Loucy (cell line): ENCODE measurements around the gene TENM4.

ENCODE experiments used
- H2AFZ ChIP-seq: fragments of 200-600 bp; sonication (generic); 2 replicates; pipeline ENCODE4 v1.6.0; 2016; ENCODE audit warnings: antibody characterized with exemption, mild to moderate bottlenecking, low read length, moderate library complexity
- H3F3A ChIP-seq: fragments of 200-600 bp; 2 replicates; pipeline ENCODE4 v1.6.0; 2016; ENCODE audit warnings: antibody characterized with exemption, low read depth, mild to moderate bottlenecking
- H3K27me3 ChIP-seq: fragments of 200-600 bp; sonication (generic); 2 replicates; pipeline ENCODE4 v1.6.1; 2014; ENCODE audit warnings: low read length, mild to moderate bottlenecking; ENCODE audit not compliant: insufficient read depth, poor library complexity, severe bottlenecking
- H3K36me3 ChIP-seq: fragments of 200-600 bp; sonication (generic); 2 replicates; pipeline ENCODE4 v1.6.1; 2016; ENCODE audit warnings: low read length; ENCODE audit not compliant: insufficient read depth
- H3K4me1 ChIP-seq: fragments of 200-600 bp; sonication (generic); 2 replicates; pipeline ENCODE4 v1.5.1; 2014; ENCODE audit warnings: low read length, mild to moderate bottlenecking; ENCODE audit not compliant: insufficient read depth, poor library complexity, severe bottlenecking
- H3K4me2 ChIP-seq: fragments of 200-600 bp; sonication (generic); 2 replicates; pipeline ENCODE4 v1.6.0; 2014; ENCODE audit warnings: antibody characterized with exemption, low read length, low read depth, mild to moderate bottlenecking; ENCODE audit not compliant: poor library complexity, severe bottlenecking
- H3K4me3 ChIP-seq: fragments of 200-600 bp; sonication (generic); 2 replicates; pipeline ENCODE4 v1.5.1; 2014; ENCODE audit warnings: low read length, mild to moderate bottlenecking, mixed read lengths; ENCODE audit not compliant: poor library complexity, severe bottlenecking
- H3K79me2 ChIP-seq: fragments of 200-600 bp; sonication (generic); 2 replicates; pipeline ENCODE4 v1.6.1; 2014; ENCODE audit warnings: low read length; ENCODE audit not compliant: insufficient read depth
- H3K9ac ChIP-seq: fragments of 200-600 bp; sonication (generic); 2 replicates; pipeline ENCODE4 v1.6.0; 2014; ENCODE audit warnings: mild to moderate bottlenecking, low read depth, low read length, moderate library complexity; ENCODE audit not compliant: poor library complexity, severe bottlenecking
- H3K9me2 ChIP-seq: fragments of 200-600 bp; sonication (generic); replicated peaks from 2 replicates; pipeline ENCODE4 v1.6.1; 2016; ENCODE audit warnings: low read depth, low read length, mixed read lengths
- H3K9me3 ChIP-seq: fragments of 200-600 bp; sonication (generic); 2 replicates; pipeline ENCODE4 v1.6.1; 2014; ENCODE audit warnings: mild to moderate bottlenecking, antibody characterized with exemption, low read length, low read depth; ENCODE audit not compliant: insufficient read depth
- H4K20me1 ChIP-seq: fragments of 200-600 bp; sonication (generic); 2 replicates; pipeline ENCODE4 v1.6.0; 2014; ENCODE audit warnings: antibody characterized with exemption, low read length, mild to moderate bottlenecking; ENCODE audit not compliant: insufficient read depth, poor library complexity, severe bottlenecking
- EZH2phosphoT487 ChIP-seq: fragments of 200-600 bp; IDR thresholded peaks from 2 replicates; pipeline ENCODE4 v1.6.1; 2018; ENCODE audit warnings: antibody characterized with exemption, mild to moderate bottlenecking, moderate library complexity, borderline replicate concordance
- TF ChIP-seq, protein P1 (sequence below): fragments of 200-600 bp; sonication (generic); conservative IDR thresholded peaks from 2 replicates; pipeline ENCODE4 v1.5.1; 2014; ENCODE audit warnings: mild to moderate bottlenecking, antibody characterized with exemption, low read length

The TENM4 gene

DNA sequence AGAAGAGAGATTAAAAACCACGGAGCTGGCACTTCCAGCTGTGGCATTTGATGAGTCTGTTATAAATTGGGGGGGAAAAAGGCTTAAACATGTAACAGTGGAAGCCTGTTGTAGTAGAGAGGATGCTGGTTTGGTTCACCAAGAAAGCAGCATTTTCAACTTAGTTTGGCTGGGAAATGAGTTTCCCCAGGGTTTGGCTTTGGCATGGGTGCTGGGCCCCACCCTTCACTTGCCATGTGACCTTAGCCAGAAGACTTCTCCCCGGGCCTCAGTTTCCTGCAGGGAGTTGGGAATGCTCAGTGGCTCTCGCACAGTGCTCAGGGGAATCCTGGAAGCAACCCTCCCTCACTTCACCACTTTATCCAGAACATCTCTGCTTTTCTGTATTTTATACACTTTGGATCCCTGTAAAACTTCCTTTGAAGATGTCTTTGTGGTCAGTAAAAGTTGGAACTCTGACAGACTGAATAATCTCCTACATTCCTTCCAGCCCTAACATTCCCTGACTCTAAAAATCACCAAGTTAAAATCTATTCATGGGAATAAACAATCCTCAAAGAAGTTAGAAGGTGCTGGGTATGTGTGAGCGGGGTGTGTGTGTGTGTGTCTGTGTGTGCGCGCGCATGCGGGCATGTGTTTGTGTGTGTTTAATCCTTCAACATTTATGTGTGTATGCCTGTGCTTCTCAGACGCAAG lies 166.0 kb downstream of the TENM4 start:
- Histone ChIP-seq H3K4me3 (no peak overlapping the region), H3K36me3 (no peaks in the 10 kb centered on the region), H3K9ac (no peak overlapping the region), H3K79me2 (no peaks in the 10 kb centered on the region), H3K4me2 (no peak overlapping the region), H3K9me2 (no peaks in the 10 kb centered on the region), H2AFZ (no peak overlapping the region), H3K9me3 (no peaks in the 10 kb centered on the region; the same call in 1 of the 2 replicates), H4K20me1 (no peaks in the 10 kb centered on the region), H3K4me1 (no peaks in the 10 kb centered on the region), H3F3A (no peaks in the 10 kb centered on the region), H3K27me3 (no peaks in the 10 kb centered on the region)
- no peak for TF ChIP-seq EZH2phosphoT487
- TF ChIP-seq, protein P1, sequence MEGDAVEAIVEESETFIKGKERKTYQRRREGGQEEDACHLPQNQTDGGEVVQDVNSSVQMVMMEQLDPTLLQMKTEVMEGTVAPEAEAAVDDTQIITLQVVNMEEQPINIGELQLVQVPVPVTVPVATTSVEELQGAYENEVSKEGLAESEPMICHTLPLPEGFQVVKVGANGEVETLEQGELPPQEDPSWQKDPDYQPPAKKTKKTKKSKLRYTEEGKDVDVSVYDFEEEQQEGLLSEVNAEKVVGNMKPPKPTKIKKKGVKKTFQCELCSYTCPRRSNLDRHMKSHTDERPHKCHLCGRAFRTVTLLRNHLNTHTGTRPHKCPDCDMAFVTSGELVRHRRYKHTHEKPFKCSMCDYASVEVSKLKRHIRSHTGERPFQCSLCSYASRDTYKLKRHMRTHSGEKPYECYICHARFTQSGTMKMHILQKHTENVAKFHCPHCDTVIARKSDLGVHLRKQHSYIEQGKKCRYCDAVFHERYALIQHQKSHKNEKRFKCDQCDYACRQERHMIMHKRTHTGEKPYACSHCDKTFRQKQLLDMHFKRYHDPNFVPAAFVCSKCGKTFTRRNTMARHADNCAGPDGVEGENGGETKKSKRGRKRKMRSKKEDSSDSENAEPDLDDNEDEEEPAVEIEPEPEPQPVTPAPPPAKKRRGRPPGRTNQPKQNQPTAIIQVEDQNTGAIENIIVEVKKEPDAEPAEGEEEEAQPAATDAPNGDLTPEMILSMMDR = no peak

DNA sequence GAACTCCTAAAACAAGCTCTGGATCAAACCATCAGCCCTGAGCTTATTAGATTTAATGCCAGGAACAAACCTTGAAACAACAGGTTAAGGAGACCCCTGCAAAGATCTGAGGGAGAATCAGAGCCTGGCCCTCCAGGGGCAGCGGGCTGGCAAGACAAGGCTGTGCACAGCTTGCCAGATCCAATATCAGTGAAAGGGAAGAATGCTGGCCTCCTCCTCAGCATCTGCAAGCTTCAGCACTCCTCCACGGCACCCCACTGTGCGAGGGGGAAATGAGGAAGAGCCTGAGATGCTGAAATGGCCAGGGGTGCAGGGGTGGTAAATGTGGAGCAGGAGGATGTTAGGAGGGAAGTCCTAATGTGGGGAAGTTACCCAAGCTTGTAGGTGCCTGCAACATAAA lies 167.0 kb downstream of the TENM4 start:
- Histone ChIP-seq H2AFZ (no peak overlapping the region), H3K9ac (no peak overlapping the region), H3K9me3 (no peaks in the 10 kb centered on the region; the same call in 1 of the 2 replicates), H3K79me2 (no peaks in the 10 kb centered on the region), H3K27me3 (no peaks in the 10 kb centered on the region), H3K9me2 (no peaks in the 10 kb centered on the region), H4K20me1 (no peaks in the 10 kb centered on the region), H3F3A (no peaks in the 10 kb centered on the region), H3K36me3 (no peaks in the 10 kb centered on the region), H3K4me3 (no peak overlapping the region), H3K4me2 (no peak overlapping the region), H3K4me1 (no peaks in the 10 kb centered on the region)
- TF ChIP-seq EZH2phosphoT487 = no peak
- TF ChIP-seq, protein P1 = no peak

GRCh38 chr11:79269611-79270307 lies 171.1 kb downstream of the TENM4 start:
- no peaks in the 10 kb centered on the region for H3K4me1 ChIP-seq
- no peak overlapping the region for H3K9ac ChIP-seq
- H4K20me1 ChIP-seq = no peaks in the 10 kb centered on the region
- no peaks in the 10 kb centered on the region for H3K9me2 ChIP-seq
- no peaks in the 10 kb centered on the region for H3K79me2 ChIP-seq
- no peak overlapping the region for H3K4me2 ChIP-seq
- H3K9me3 ChIP-seq = no peaks in the 10 kb centered on the region; the same call in 1 of the 2 replicates
- H2AFZ ChIP-seq = no peak overlapping the region
- H3K4me3 ChIP-seq = no peak overlapping the region
- no peak for TF ChIP-seq EZH2phosphoT487
- TF ChIP-seq, protein P1 = no peak
- no peaks in the 10 kb centered on the region for H3K27me3 ChIP-seq
- H3F3A ChIP-seq = no peaks in the 10 kb centered on the region
- no peaks in the 10 kb centered on the region for H3K36me3 ChIP-seq
